Fibroblast of upper back skin (primary cell): ENCODE data around the gene ZNF32.
"Not testable (repeated sequence)": the region's sequence is repeated elsewhere in the genome, so short reads cannot be mapped to it uniquely, and the experiment has no call there.

ENCODE experiments used
- DNase-seq: peaks from one replicate; pipeline ENCODE4 v3.0.0-alpha.2; 2013

Gene ZNF32

DNA sequence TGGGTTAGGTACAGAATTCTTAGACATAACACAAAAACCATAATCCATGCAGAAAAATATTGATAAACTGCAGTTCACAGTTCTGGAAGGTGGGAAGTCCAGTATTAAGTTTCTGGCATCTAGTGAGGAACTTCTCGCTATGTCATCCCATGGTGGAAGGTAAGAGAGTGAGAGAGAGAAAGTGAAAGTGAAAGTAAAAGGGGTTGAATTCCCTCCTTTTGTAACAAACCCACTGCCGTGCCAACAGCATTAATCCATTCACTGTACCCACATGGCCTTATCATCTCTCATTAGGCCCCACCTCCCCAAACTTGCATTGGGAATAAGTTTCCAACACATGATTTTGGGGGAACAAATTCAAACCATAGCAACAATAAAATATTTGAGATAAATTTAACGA, 25.3 kb downstream of the ZNF32 start:
- DNase-seq = no peak

DNA sequence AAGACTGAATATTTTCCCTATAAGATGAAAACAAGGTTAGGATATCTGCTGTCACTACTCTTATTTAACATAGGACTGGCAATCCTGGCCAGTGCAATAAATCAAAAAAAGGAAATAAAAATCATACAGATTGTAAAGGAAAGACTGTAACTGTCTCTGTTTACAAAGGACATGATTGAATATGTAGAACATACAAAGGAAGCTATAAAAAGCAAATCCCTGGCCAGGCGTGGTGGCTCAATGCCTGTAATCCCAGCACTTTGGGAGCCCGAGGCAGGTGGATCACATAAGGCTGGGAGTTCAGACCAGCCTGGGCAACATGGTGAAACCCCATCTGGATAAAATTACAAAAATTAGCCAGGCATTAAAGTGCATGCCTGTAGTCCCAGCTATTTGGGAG, 26.6 kb downstream of the ZNF32 start:
- no peak for DNase-seq

- DNase-seq = no peak
Measured at GRCh38 chr10:43619368-43619767, 29.3 kb downstream of the ZNF32 start.

DNA sequence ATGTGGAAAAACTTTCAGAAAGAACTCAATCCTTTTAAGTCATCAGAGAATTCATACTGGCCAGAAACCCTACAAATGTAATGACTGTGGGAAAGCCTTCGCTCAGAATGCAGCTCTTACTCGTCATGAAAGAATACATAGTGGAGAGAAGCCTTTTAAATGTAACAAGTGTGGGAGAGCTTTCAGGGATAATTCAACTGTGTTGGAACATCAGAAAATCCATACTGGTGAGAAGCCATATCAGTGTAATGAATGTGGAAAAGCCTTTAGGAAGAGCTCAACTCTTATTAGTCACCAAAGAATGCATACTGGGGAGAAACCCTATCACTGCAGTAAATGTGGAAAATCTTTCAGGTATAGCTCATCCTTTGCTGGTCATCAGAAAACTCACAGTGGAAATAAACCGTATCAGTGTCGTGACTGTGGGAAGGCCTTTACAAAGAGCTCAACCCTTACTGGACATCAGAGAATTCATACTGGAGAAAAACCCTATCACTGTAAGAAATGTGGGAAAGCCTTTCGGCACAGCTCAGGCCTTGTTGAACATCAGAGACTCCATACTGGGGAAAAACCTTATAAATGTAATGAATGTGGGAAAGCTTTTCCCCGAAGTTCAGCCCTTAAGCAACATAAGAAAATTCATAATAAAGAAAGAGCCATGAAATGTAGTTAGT, 31.8 kb downstream of the ZNF32 start:
- DNase-seq = no peak

GRCh38 chr10:43610636-43611035, 38.0 kb downstream of the ZNF32 start:
- peak; percentile 69 for DNase-seq

- DNase-seq = no peak
Measured at GRCh38 chr10:43607199-43607573, 41.5 kb downstream of the ZNF32 start.

DNA sequence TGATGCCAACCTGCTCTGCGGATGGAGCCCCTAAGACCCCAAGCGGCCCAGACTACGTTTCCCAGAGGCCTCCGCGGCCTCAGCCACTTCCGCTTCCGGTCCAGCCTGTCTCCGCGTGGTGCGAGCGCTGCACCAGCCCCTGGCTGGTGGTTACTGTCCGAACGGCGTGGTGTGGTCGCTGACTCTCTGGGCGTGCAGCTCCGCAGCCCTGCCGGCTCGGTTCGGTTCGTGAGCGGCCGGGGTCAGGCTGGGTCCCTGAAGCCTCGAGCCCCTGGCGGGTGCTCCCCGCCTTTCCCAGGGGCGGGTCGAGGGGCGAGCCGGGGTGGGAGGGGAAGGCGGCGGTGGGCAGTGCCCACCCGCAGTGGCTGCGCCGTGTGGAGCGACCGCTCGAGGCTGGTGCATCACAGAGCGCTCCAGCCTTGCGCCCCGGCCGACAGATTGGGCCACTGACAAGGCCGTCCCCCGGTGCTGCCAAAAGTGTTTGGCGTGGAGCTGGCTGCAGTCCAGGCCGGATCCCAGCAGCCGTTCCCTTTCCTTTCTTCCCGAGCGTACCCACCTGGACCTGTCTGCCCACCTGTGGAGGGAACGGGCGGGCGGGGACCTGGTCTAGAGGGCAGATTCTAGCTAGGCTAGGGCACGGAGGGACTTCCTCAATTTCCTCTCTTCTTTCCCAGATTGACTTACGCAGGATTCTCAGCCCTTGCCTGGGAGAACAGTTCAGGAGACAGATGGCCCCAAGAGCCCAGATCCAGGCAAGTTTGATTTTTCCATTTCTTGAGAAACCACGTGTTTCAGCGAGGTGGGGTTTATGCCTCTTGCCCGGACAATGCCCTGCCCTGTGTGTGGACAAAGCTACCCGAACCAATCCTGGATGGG, 42.1 kb downstream of the ZNF32 start, which contains the start of gene ZNF485:
Gene ZNF485, plus strand, starts transcription at position 116 of the 876 bp plus-strand sequence. Its CDS starts 613 bp downstream, at position 729.
- DNase-seq = peak; percentile 65

DNA sequence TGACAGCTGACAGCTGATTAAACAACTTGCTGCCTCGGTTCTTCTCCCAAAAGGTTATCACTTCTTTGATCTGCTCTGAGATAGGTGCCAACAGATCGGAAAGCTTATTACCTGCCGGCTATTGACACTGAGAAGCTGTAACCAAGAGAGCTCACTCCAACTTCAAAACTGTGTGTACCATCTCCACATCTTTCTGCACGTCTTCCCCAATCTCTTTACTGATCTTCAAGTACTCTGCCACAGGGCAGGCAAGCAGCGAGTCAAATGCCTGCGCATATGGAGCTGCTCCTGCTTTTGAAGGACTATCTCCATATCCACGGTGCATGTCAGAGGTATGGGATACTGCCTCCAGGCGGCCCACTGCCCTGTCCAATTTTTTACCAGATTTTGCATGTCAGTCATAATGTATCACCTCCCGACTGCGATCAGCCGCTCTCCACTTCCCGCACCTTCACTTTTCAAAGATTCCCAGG, 42.8 kb downstream of the ZNF32 start:
- no peak for DNase-seq

DNA sequence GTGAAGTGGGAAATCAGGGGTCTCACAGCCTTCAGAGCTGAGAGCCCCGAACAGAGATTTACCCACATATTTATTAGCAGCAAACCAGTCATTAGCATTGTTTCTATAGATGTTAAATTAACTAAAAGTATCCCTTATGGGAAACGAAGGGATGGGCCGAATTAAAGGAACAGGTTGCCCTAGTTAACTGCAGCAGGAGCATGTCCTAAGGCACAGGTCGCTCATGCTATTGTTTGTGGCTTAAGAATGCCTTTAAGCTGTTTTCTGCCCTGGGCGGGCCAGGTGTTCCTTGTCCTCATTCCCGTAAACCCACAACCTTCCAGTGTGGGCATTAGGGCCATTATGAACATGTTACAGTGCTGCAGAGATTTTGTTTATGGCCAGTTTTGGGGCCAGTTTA, 47.1 kb downstream of the ZNF32 start:
- DNase-seq = not testable (repeated sequence)

GRCh38 chr10:43599333-43599732, 49.3 kb downstream of the ZNF32 start:
- no peak for DNase-seq

DNA sequence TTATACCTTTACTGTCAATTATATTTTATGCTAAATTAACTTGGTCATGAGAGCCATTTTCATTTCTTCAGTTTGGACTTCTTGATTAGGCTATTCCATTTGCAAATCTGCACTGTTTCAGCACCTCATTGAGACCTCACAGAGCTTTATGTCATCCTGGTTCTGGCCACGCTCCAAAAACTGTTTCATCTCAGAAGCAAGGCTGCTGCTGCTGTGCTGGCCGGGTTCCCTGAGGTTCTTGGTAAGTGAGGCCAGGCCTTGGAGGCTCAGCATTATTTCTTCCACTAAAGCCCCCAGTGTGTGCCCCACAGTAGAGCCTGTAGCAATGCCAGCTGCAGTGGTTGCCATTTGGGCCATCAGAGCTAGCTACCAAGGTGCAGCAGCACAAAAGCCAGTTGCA, 50.2 kb downstream of the ZNF32 start:
- peak; percentile 52 for DNase-seq

DNA sequence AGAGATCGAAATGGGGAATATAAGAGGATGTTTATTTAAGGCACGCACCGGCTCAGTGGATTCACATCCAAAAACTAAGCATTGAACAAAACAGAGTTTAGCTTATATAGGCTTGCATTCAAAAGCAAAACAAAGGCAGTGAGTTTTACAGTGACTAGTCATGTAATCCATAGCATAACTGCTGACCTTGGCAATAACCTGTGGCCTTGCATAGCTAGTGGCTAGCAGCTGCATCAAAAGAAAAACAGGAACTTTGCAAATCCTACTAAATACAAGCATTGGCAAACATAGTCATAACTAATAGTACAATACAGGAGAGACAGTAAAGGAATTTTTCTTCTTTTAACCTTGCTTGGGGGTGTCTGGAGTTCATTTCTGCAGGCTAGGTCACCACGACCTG, 52.1 kb downstream of the ZNF32 start:
- no peak for DNase-seq

GRCh38 chr10:43595739-43596298, 52.9 kb downstream of the ZNF32 start:
- peak; percentile 0 for DNase-seq

DNA sequence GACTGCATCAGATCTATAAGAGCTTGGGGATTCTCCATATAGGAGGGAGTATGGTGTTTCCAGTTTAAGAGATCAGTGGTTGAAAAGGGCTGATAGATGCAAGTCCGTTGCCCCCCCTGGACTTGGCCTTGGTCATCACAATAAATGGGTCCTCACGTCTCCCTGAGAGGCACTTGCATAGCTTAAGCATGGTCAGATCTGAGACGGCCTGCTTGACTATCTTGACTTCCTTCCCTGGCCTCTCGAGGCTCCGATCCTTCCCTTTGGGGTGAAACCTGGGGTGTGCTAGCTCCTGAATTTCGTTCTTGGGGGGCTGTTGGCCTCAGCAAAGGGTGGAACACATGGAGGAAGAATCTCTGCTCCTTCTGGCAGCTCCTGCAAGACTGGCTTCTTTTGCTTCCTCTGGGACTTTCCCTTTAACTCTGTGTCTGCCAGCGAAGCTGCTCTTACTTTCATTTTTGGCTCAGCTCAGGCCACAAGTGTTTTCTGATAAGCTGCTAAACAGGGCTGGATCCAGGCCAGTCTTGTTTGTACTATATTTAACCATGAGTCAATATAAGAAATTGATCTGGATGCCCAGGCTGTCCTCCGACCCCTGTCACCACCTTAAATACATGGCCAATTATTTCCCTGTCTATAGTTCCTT, 53.6 kb downstream of the ZNF32 start:
- DNase-seq = peak; percentile 29
